Stomach (tissue), 4 donors: ENCODE measurements around the gene UGT1A6.

Experiments
- EP300 ChIP-seq: sonication (generic); formaldehyde crosslinking; IDR thresholded peaks from one replicate; pipeline ENCODE4 v1.6.1; 2017; ENCODE audit warnings: antibody characterized with exemption
- POLR2A ChIP-seq, 4 donors: fragments of 450-650 bp; IDR thresholded peaks; one replicate each; pipeline ENCODE4 v1.6.1; 2016; ENCODE audit warnings: antibody characterized with exemption in 4 of 4, control low read depth in 2 of 4, mild to moderate bottlenecking in 1 of 4, moderate library complexity in 1 of 4
- POLR2AphosphoS5 ChIP-seq, 3 donors: sonication (generic); formaldehyde crosslinking; IDR thresholded peaks; one replicate each; pipeline ENCODE4 v1.6.1; 2016; ENCODE audit warnings: antibody characterized with exemption in 3 of 3
- TF ChIP-seq, protein P1 (sequence below), 7 experiments: fragments of 450-650 bp in 4 of 7; fragments of 200-600 bp in 3 of 7; sonication (generic) in 3 of 7; IDR thresholded peaks; one replicate each; pipeline ENCODE4 v1.5.1; 2016 to 2019; ENCODE audit warnings: antibody characterized with exemption in 7 of 7, control low read depth in 2 of 7, mild to moderate bottlenecking in 1 of 7

DNA sequence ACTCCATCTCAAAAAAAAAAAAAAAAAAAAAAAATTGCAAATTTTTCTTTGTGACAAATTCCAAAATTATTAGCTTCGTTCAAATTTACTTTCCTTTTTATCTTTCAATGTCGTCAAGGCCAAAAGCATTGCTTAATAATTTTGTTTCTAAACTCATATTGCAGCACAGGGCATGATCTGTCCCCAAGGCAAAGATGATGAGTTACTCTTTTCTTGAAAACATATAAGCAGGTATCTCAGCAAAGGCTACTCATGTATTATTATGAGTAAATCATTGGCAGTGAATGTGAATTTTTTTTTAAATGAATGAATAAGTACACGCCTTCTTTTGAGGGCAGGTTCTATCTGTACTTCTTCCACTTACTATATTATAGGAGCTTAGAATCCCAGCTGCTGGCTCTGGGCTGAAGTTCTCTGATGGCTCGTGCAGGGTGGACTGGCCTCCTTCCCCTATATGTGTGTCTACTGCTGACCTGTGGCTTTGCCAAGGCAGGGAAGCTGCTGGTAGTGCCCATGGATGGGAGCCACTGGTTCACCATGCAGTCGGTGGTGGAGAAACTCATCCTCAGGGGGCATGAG, 11.1 kb upstream of the UGT1A6 start, which contains the start of gene UGT1A7:
- TF ChIP-seq, protein P1, sequence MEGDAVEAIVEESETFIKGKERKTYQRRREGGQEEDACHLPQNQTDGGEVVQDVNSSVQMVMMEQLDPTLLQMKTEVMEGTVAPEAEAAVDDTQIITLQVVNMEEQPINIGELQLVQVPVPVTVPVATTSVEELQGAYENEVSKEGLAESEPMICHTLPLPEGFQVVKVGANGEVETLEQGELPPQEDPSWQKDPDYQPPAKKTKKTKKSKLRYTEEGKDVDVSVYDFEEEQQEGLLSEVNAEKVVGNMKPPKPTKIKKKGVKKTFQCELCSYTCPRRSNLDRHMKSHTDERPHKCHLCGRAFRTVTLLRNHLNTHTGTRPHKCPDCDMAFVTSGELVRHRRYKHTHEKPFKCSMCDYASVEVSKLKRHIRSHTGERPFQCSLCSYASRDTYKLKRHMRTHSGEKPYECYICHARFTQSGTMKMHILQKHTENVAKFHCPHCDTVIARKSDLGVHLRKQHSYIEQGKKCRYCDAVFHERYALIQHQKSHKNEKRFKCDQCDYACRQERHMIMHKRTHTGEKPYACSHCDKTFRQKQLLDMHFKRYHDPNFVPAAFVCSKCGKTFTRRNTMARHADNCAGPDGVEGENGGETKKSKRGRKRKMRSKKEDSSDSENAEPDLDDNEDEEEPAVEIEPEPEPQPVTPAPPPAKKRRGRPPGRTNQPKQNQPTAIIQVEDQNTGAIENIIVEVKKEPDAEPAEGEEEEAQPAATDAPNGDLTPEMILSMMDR (IDR thresholded peaks at IDR 0.05): no peak
- TF ChIP-seq POLR2AphosphoS5 (IDR thresholded peaks at IDR 0.05): no peak
- TF ChIP-seq POLR2A (IDR thresholded peaks at IDR 0.05): no peak
- no peak for TF ChIP-seq EP300
